Hepatocyte (in vitro differentiated cells): ENCODE measurements around the gene KAT5. TPM values are rescaled to one million over a fixed set of nuclear protein-coding genes. Genes with fewer than 3 reads are reported as not detected.

ENCODE experiments used
- DNase-seq: peaks from one replicate; pipeline ENCODE4 v3.0.0-alpha.2; 2016; ENCODE audit warnings: low spot score
- H2AFZ ChIP-seq: fragments of 200-600 bp; sonication (generic); 2 replicates; pipeline ENCODE4 v1.6.0; 2016; ENCODE audit warnings: antibody characterized with exemption, mild to moderate bottlenecking
- H3K27ac ChIP-seq: fragments of 200-600 bp; sonication (generic); 2 replicates; pipeline ENCODE4 v1.5.1; 2016; ENCODE audit warnings: mild to moderate bottlenecking
- H3K27me3 ChIP-seq: fragments of 200-600 bp; sonication (generic); 2 replicates; pipeline ENCODE4 v1.6.1; 2016
- H3K36me3 ChIP-seq: fragments of 200-600 bp; sonication (generic); replicated peaks from 2 replicates; pipeline ENCODE4 v1.5.1; 2016; ENCODE audit warnings: low read depth; ENCODE audit not compliant: insufficient read depth
- H3K4me1 ChIP-seq: fragments of 200-600 bp; sonication (generic); 2 replicates; pipeline ENCODE4 v1.5.1; 2016; ENCODE audit warnings: mild to moderate bottlenecking, moderate library complexity; ENCODE audit not compliant: insufficient read depth
- H3K4me2 ChIP-seq: fragments of 200-600 bp; sonication (generic); 2 replicates; pipeline ENCODE4 v1.6.0; 2016
- H3K4me3 ChIP-seq: fragments of 200-600 bp; sonication (generic); 2 replicates; pipeline ENCODE4 v1.5.1; 2016; ENCODE audit warnings: mild to moderate bottlenecking
- H3K79me2 ChIP-seq: fragments of 200-600 bp; sonication (generic); 2 replicates; pipeline ENCODE4 v1.6.0; 2017; ENCODE audit warnings: mild to moderate bottlenecking
- H3K9me2 ChIP-seq: fragments of 200-600 bp; sonication (generic); replicated peaks from 2 replicates; pipeline ENCODE4 v1.6.0; 2017; ENCODE audit warnings: mild to moderate bottlenecking; ENCODE audit not compliant: insufficient read depth
- H3K9me3 ChIP-seq: fragments of 200-600 bp; sonication (generic); 2 replicates; pipeline ENCODE4 v1.5.1; 2016; ENCODE audit warnings: low read depth, mild to moderate bottlenecking
- H4K20me1 ChIP-seq: fragments of 200-600 bp; sonication (generic); 2 replicates; pipeline ENCODE4 v1.6.0; 2016; ENCODE audit warnings: mild to moderate bottlenecking; ENCODE audit not compliant: insufficient read depth, poor library complexity, severe bottlenecking
- CTCF ChIP-seq: fragments of 200-600 bp; sonication (generic); IDR thresholded peaks from 2 replicates; pipeline ENCODE4 v1.5.1; 2016; ENCODE audit warnings: antibody characterized with exemption, mild to moderate bottlenecking; ENCODE audit not compliant: poor library complexity
- EZH2 ChIP-seq: fragments of 200-600 bp; sonication (generic); IDR thresholded peaks from 2 replicates; pipeline ENCODE4 v1.6.1; 2016; ENCODE audit warnings: antibody characterized with exemption, mild to moderate bottlenecking, borderline replicate concordance
- EZH2phosphoT487 ChIP-seq: fragments of 200-600 bp; sonication (generic); IDR thresholded peaks from one replicate; pipeline ENCODE4 v1.6.1; 2018; ENCODE audit warnings: antibody characterized with exemption, mild to moderate bottlenecking, low read depth, moderate library complexity; ENCODE audit not compliant: unreplicated experiment, severe bottlenecking
- WGBS: methylation state at CpG from one replicate; pipeline ENCODE4 v1.1.6; 2016; ENCODE audit warnings: low lambda C conversion rate; ENCODE audit errors: missing lambda C conversion rate; 5-methylcytosine and 5-hydroxymethylcytosine counted together
- polyA plus RNA-seq: library from polyadenylated mRNA; unstranded; fragments of >200 nt; fragmentation: Nextera tagmentation; extraction: Ambion mirVana; gene quantifications from 2 replicates; pipeline ENCODE4 v1.2.1, GENCODE V29; 2016
- total RNA-seq: library from RNA; depleted of rRNA; stranded (reverse); fragments of >200 nt; gene quantifications from 2 replicates; pipeline ENCODE4 v1.2.3, GENCODE V29; 2014

KAT5 gene
- total and polyA plus RNA-seq, 2 experiments from 2014 or later, result 41.7 to 53.1 TPM

GRCh38 chr11:65713212-65713969 is 1.3 kb downstream of the KAT5 start:
- peaks cover 29% of the 10 kb centered on the region for H3K79me2 ChIP-seq
- H3K4me1 ChIP-seq, result no peaks in the 10 kb centered on the region
- H3K36me3 ChIP-seq, result no peaks in the 10 kb centered on the region
- no peaks in the 10 kb centered on the region for H3K9me2 ChIP-seq
- H3K27ac ChIP-seq, result no peak overlapping the region
- DNase-seq, result no peak
- no peaks in the 10 kb centered on the region for H3K27me3 ChIP-seq
- peak overlapping the region; percentile 77 for H3K4me2 ChIP-seq
- no peaks in the 10 kb centered on the region for H4K20me1 ChIP-seq
- 97% methylated on average over 24 of the region's 24 CpGs for WGBS
- no peak overlapping the region for H2AFZ ChIP-seq
- H3K4me3 ChIP-seq, result peak overlapping the region; percentile 67
- no peaks in the 10 kb centered on the region for H3K9me3 ChIP-seq
- TF ChIP-seq CTCF, result no peak
- TF ChIP-seq EZH2, result no peak

GRCh38 chr11:65714433-65714832 is 2.4 kb downstream of the KAT5 start:
- Histone ChIP-seq H3K4me1 (peaks cover 7% of the 10 kb centered on the region), H3K9me3 (no peaks in the 10 kb centered on the region), H3K79me2 (peaks cover 39% of the 10 kb centered on the region), H3K27ac (no peak overlapping the region), H3K27me3 (no peaks in the 10 kb centered on the region), H3K4me3 (no peak overlapping the region), H3K9me2 (no peaks in the 10 kb centered on the region), H3K4me2 (no peak overlapping the region), H2AFZ (no peak overlapping the region), H3K36me3 (no peaks in the 10 kb centered on the region), H4K20me1 (peaks cover 5% of the 10 kb centered on the region)
- DNase-seq, result no peak
- 97% methylated on average over 16 of the region's 16 CpGs for WGBS
- no peak for TF ChIP-seq EZH2phosphoT487
- TF ChIP-seq EZH2, result no peak
- TF ChIP-seq CTCF, result no peak

GRCh38 chr11:65716302-65716701 is 4.2 kb downstream of the KAT5 start:
- TF ChIP-seq CTCF (no peak), EZH2 (no peak), EZH2phosphoT487 (no peak)
- H4K20me1 ChIP-seq, result peaks cover 13% of the 10 kb centered on the region

More at GRCh38 chr11:65716302-65716701, 4.2 kb downstream of the KAT5 start:
- DNase-seq, result no peak
- H2AFZ ChIP-seq, result no peak overlapping the region
- WGBS, result 92% methylated on average over 7 of the region's 7 CpGs
- H3K79me2 ChIP-seq, result peaks cover 44% of the 10 kb centered on the region
- H3K9me3 ChIP-seq, result no peaks in the 10 kb centered on the region
- H3K4me1 ChIP-seq, result peaks cover 11% of the 10 kb centered on the region
- H3K9me2 ChIP-seq, result no peaks in the 10 kb centered on the region
- H3K4me2 ChIP-seq, result no peak overlapping the region
- no peaks in the 10 kb centered on the region for H3K27me3 ChIP-seq
- no peak overlapping the region for H3K27ac ChIP-seq
- no peaks in the 10 kb centered on the region for H3K36me3 ChIP-seq
- H3K4me3 ChIP-seq, result no peak overlapping the region
